LNCaP clone FGC (cell line): Measurements from ENCODE around the gene SRP68.

ENCODE experiments used
- DNase-seq: peaks from one replicate; pipeline ENCODE4 v3.0.0-alpha.2; 2011; ENCODE audit warnings: low read depth
- H3K4me3 ChIP-seq: 2 replicates; pipeline ENCODE4 v1.5.1; 2011; ENCODE audit warnings: mild to moderate bottlenecking, low read depth, low read length, control low read depth
- CTCF ChIP-seq: IDR thresholded peaks from 2 replicates; pipeline ENCODE4 v1.5.1; 2012; ENCODE audit warnings: mild to moderate bottlenecking; ENCODE audit not compliant: control insufficient read depth, insufficient read depth; ENCODE audit errors: extremely low read depth

SRP68 gene

GRCh38 chr17:76107509-76107908 is 35.2 kb upstream of the SRP68 start:
- no peak overlapping the region for H3K4me3 ChIP-seq
- TF ChIP-seq CTCF = no peak
- no peak for DNase-seq

- no peak overlapping the region for H3K4me3 ChIP-seq
- no peak for DNase-seq
- TF ChIP-seq CTCF = no peak
Observed at GRCh38 chr17:76106703-76107102, 34.4 kb upstream of the SRP68 start.

- no peak overlapping the region for H3K4me3 ChIP-seq
- no peak for DNase-seq
- TF ChIP-seq CTCF = no peak
Observed at GRCh38 chr17:76104896-76105231, 32.5 kb upstream of the SRP68 start.

- H3K4me3 ChIP-seq = peak overlapping the region; percentile 88
- TF ChIP-seq CTCF = no peak
- no peak for DNase-seq
Observed at GRCh38 chr17:76104140-76104895, 32.0 kb upstream of the SRP68 start.

GRCh38 chr17:76103274-76104139 is 31.2 kb upstream of the SRP68 start, which contains the start of gene EXOC7:
Gene EXOC7 (minus strand): TSS chr17:76103787. CDS start chr17:76103692, 95 bp downstream.
- peak within 1 kb of the TSS; percentile 88 for H3K4me3 ChIP-seq
- DNase-seq = peak; percentile 56
- TF ChIP-seq CTCF = no peak

- H3K4me3 ChIP-seq = peak overlapping the region; percentile 88
- TF ChIP-seq CTCF = no peak
- peak; percentile 25 for DNase-seq
Observed at GRCh38 chr17:76102944-76103273, 30.6 kb upstream of the SRP68 start.
